ENCODE data around the gene KATNB1.
"Not testable (repeated sequence)": the region's sequence is repeated elsewhere in the genome, so short reads cannot be mapped to it uniquely, and the experiment has no call there.

The KATNB1 gene

DNA sequence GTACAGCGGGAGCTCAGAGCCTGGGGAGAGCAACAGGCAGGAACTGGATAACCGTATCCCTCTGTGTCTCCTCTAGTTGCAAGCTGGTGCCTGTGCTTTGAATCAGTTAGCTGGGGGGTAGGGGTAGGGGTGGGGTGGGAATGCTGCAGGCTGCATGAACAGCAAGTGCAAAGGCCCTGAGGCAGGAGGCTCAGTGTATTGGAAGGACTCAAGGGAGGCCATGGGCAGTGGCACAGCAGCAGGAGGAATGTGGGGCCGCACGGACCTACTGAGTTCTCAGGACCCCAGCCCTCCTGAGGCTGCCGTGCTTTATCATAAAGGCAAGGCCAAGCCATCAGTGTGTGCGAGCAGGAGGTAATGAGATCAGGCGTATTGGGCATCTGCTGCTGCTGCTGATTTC lies 3.3 kb downstream of the KATNB1 start:
- Mint-ChIP-seq H3K4me1 (ENCODE audit: low read depth) (peaks cover 28% of the 10 kb centered on the region), H3K36me3 (ENCODE audit: low read depth) (peaks cover 46% of the 10 kb centered on the region), H3K4me3 (no peak overlapping the region), H3K27ac (no peak overlapping the region), H3K9me3 (no peaks in the 10 kb centered on the region), H3K27me3 (no peaks in the 10 kb centered on the region)
- intact Hi-C loops (cut with micrococcal nuclease) = loop anchor here (5.0 to 10.0 kb wide), 3 partner anchors 156 to 386 kb away; partner anchors contain the start of genes CFAP20, USB1 and ZNF319

DNA sequence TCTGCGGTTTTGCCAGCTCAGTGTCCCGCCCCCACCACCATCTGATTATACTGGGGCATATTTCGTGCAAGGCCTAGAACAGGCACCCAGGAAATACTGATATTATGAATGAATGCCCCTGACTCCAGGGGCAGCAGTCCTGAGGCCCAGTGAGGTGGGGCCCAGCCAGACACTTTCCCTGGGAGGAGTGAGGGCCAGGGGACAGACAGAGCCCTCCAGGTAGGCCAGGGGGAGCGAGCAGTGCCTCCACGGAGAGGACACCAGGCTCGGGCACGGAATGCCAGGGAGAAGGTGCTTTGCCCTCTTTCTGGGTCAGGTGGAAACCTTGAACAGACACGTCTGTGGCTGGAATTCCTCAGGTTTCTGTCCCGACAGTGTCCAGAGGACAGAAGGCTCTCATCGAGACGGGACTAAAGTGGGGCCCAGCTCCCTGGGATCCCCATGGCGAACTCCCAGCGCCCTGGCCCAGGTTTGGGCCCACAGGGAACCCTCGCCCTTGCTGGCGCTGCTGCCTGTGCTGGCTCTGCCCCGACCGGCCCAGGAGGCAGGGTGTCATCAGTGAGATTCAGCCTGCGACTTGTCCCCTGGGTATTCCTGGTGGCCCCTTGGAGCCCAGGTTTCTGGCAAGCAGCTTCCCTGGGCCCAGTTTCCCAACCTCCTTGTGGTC lies 4.3 kb downstream of the KATNB1 start:
- Mint-ChIP-seq H3K27me3 (no peaks in the 10 kb centered on the region), H3K9me3 (no peaks in the 10 kb centered on the region), H3K36me3 (ENCODE audit: low read depth) (peaks cover 54% of the 10 kb centered on the region), H3K4me3 (no peak overlapping the region), H3K27ac (no peak overlapping the region), H3K4me1 (ENCODE audit: low read depth) (peaks cover 22% of the 10 kb centered on the region)
- intact Hi-C loops (cut with micrococcal nuclease) = loop anchor here (5.0 to 10.0 kb wide), 3 partner anchors 155 to 385 kb away; partner anchors contain the start of genes CFAP20, USB1 and ZNF319

DNA sequence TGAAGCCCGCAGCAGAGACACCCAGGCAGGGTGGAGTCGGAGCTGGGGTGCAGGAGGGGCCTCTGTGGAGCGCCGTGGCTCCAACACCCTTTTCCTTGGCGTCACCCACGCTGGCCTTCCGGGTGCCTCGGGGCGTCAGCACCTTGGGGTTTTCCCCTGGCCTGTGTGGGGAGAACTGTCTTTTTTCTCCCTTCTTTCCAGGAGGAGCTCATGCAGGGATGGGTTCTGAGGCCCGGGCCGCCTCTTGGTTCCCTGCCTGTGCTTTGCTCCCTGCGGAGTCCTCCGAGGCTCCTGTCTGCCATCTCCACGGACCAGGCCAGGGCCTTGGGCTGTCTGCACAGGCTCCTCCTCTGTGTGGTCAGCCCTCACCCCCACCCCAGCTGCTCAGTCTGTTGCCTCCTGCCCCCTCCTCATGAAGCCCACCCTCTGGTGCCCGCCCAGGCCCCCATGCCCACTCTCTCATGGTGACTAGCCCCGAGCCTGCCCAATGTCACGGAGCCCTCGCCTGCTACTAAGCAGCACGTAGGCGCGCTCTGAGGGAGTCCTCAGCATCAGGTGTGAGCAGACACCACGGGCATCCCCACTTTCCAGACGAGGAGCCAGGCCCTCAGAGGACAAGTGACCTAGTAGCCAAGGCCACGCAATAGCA lies 5.0 kb downstream of the KATNB1 start:
- Mint-ChIP-seq H3K9me3 (no peaks in the 10 kb centered on the region), H3K36me3 (ENCODE audit: low read depth) (peaks cover 52% of the 10 kb centered on the region), H3K27ac (no peak overlapping the region), H3K4me1 (ENCODE audit: low read depth) (peaks cover 20% of the 10 kb centered on the region), H3K4me3 (no peak overlapping the region), H3K27me3 (no peaks in the 10 kb centered on the region)
- intact Hi-C loops (cut with micrococcal nuclease) = no loop called here

DNA sequence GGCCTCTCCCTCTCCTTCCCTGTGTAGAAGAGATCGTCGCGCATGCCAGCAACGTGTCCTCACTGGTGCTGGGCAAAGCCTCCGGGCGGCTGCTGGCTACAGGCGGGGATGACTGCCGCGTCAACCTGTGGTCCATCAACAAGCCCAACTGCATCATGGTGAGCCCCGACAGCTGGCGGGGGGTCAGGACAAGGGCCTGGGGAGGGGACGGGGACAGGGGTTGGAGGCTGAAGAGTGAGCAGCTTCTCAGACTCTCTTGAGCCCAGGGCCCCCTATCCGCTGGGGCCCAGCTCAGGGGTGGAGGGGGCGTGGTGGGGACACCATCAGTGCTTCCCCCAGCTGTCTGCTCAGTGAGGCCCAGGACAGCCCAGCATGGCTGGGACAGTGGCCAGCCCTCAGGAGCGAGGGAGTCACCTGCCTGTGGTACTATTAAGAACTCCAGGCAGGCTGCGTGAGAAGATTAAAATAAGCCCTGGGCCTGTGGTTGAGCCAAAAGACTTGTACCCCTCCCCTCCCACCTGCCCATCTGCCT lies 6.2 kb downstream of the KATNB1 start:
- no peak overlapping the region for H3K27ac Mint-ChIP-seq

DNA sequence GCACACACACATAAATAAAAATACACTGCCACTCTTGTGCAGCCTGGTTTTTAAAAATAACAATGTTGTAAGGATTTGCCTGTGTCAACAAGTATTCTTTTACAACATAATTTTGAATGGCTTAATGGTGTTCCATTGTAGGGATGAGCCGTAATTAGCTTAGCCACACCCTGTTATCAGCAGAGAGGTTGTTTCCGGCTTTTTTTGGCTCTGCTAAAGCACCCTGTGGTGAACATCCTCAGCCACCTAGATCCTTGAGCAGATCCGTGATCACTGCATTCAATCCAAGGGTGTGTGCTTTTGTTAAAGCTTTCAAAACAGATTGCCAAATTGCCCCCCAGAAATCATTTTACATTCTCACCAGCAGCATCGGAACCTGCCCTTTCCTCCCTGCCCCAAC lies 7.0 kb downstream of the KATNB1 start:
- Mint-ChIP-seq H3K27ac (no peak overlapping the region), H3K36me3 (ENCODE audit: low read depth) (peaks cover 50% of the 10 kb centered on the region), H3K4me1 (ENCODE audit: low read depth) (no peaks in the 10 kb centered on the region), H3K27me3 (no peaks in the 10 kb centered on the region), H3K9me3 (no peaks in the 10 kb centered on the region), H3K4me3 (no peak overlapping the region)
- intact Hi-C loops (cut with micrococcal nuclease) = no loop called here

More for the DNA sequence above, 6.2 kb downstream of the KATNB1 start:
- intact Hi-C loops (cut with micrococcal nuclease) = no loop called here
- Mint-ChIP-seq H3K27me3 (no peaks in the 10 kb centered on the region), H3K36me3 (ENCODE audit: low read depth) (peaks cover 44% of the 10 kb centered on the region), H3K4me3 (no peak overlapping the region), H3K9me3 (no peaks in the 10 kb centered on the region), H3K4me1 (ENCODE audit: low read depth) (peaks cover 8% of the 10 kb centered on the region)

DNA sequence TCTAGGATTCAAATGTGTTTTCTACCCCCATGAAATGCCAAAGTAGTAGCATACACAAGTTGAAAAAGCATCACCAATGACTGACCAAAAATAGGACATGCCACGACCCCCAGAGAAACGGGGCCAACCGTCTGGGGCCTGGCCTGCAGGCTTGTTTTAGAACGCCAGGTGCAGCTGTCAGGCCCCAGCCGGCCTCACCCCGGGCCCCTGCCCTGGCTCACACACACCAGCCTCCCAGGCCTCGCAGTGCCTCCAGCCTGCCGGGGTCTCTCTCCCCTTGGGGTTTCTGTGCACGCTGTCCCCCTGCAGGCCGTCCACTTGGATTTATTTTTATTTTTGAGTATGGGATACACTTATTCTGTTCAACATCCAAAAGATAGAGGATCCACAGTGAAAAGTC lies 7.9 kb downstream of the KATNB1 start:
- no peaks in the 10 kb centered on the region for H3K27me3 Mint-ChIP-seq
- no peaks in the 10 kb centered on the region for H3K9me3 Mint-ChIP-seq
- H3K4me1 Mint-ChIP-seq (ENCODE audit: low read depth) = no peaks in the 10 kb centered on the region
- intact Hi-C loops (cut with micrococcal nuclease) = no loop called here
- H3K4me3 Mint-ChIP-seq = no peak overlapping the region
- no peak overlapping the region for H3K27ac Mint-ChIP-seq
- peaks cover 56% of the 10 kb centered on the region for H3K36me3 Mint-ChIP-seq (ENCODE audit: low read depth)

DNA sequence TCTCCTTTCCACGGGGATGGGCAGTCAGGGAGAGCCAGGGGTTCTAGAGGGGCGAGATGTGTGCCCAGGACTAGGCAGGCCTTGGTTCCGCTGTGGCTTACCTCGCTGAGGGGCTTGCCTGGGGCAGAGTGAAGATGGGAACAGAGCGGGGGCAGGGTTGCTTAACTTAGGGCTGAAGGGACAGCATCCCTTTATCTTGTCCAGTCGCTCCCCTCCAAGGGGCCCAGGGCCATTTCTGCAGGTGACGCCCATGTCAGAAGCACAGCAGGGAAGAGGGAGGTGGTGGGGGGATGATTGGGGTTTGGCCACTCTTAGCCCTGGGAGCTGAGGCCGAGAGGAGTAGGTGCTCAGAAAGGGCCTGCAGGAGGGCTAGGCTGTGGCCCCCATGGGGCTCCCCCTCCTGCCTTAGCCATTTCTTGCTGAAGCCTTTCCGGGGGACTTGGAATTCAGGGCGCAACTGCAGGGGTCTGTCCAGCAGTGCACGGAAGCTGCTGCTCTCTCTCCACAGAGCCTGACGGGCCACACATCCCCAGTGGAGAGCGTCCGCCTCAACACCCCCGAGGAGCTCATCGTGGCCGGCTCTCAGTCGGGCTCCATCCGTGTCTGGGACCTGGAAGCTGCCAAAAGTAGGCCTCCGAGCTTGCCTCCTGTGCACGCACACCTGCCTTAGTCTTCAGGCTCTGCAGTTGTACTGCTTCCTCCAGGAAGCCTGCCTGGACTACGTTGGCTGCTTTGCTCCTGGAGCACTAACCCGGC lies 8.5 kb downstream of the KATNB1 start:
- H3K4me3 Mint-ChIP-seq = no peak overlapping the region
- intact Hi-C loops (cut with micrococcal nuclease) = no loop called here
- H3K4me1 Mint-ChIP-seq (ENCODE audit: low read depth) = no peaks in the 10 kb centered on the region
- no peaks in the 10 kb centered on the region for H3K9me3 Mint-ChIP-seq
- no peak overlapping the region for H3K27ac Mint-ChIP-seq
- H3K36me3 Mint-ChIP-seq (ENCODE audit: low read depth) = peaks cover 62% of the 10 kb centered on the region
- H3K27me3 Mint-ChIP-seq = no peaks in the 10 kb centered on the region

DNA sequence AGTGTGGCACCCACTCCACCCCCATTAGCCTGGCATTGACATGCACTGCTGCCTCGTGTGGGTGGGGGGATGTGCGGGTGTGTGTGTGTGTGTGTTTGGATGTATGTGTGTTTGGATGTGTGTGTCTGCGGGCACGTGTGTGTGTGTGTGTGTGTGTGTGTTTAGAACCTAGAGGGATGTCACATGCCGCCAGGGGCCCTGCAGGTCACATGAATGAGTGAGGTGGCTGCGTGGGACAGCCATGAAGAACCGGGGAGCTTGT lies 9.0 kb downstream of the KATNB1 start:
- no peaks in the 10 kb centered on the region for H3K4me1 Mint-ChIP-seq (ENCODE audit: low read depth)

DNA sequence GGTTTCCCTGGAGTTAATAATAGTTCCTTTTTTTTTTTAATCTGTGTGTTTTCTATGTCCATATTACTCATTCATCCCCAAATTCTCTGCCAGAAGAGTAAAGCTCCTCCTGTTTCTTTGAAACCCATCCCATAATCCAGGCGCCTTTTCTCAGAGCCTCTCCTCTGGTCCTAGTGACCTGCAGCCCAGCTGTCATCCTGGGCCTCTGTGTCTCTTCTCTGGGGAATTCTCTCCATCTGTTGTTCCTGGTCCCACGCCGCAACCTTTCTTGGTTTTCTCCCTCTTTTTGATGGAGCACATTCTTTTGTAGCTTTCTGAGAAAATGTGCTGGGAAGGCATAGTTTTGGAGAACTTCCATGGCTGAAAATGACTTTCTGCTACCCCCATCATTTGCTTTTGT lies 10.2 kb downstream of the KATNB1 start:
- intact Hi-C loops (cut with micrococcal nuclease) = no loop called here
- no peaks in the 10 kb centered on the region for H3K9me3 Mint-ChIP-seq
- no peak overlapping the region for H3K4me3 Mint-ChIP-seq
- no peaks in the 10 kb centered on the region for H3K4me1 Mint-ChIP-seq (ENCODE audit: low read depth)
- no peaks in the 10 kb centered on the region for H3K27me3 Mint-ChIP-seq
- no peak overlapping the region for H3K27ac Mint-ChIP-seq
- H3K36me3 Mint-ChIP-seq (ENCODE audit: low read depth) = peaks cover 62% of the 10 kb centered on the region

More for the DNA sequence above, 9.0 kb downstream of the KATNB1 start:
- no peaks in the 10 kb centered on the region for H3K27me3 Mint-ChIP-seq
- no peaks in the 10 kb centered on the region for H3K9me3 Mint-ChIP-seq
- H3K4me3 Mint-ChIP-seq = no peak overlapping the region
- H3K27ac Mint-ChIP-seq = no peak overlapping the region
- intact Hi-C loops (cut with micrococcal nuclease) = no loop called here
- H3K36me3 Mint-ChIP-seq (ENCODE audit: low read depth) = peaks cover 63% of the 10 kb centered on the region

DNA sequence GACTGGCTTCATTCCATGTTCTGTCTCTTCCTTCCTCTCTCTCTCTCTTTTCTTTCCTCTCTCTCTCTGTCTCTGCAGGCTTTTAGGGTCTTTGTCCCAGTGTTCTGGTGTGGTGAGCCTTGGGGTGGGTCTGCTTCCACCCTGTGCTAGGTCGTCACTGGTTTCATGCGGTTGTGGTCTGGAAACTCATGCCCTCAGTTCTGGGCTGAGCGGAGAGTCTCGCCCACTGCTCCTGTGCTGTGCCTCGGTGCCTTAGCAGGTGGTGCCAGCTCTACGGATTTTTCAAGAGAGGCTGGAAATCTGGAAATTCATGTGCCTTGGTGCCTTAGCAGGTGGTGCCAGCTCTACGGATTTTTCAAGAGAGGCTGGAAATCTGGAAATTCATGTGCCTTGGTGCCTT lies 10.7 kb downstream of the KATNB1 start:
- not testable (repeated sequence) for H3K27ac Mint-ChIP-seq, H3K27me3 Mint-ChIP-seq

DNA sequence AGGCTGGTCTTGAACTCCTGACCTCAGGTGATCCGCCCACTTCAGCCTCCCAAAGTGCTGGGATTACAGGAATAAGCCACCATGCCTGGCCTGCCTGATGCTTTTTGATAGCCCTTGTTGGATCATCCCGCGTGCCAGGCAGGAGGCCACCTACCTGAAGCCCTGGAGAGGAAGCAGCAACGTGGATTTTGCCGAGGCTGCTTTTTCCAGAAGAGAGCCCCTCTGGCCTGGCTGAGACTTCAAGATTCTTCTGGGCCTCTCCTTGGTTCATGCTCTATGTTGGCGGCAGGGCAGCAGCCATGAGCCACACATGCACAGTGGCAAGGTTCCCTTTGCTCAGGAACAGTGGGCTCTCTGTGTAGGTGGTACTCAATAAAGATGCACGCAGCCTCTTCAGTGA lies 11.5 kb downstream of the KATNB1 start:
- H3K9me3 Mint-ChIP-seq = no peaks in the 10 kb centered on the region
- no peaks in the 10 kb centered on the region for H3K27me3 Mint-ChIP-seq
- H3K36me3 Mint-ChIP-seq (ENCODE audit: low read depth) = peaks cover 64% of the 10 kb centered on the region
- no peak overlapping the region for H3K4me3 Mint-ChIP-seq
- no peak overlapping the region for H3K27ac Mint-ChIP-seq
- intact Hi-C loops (cut with micrococcal nuclease) = no loop called here
- no peaks in the 10 kb centered on the region for H3K4me1 Mint-ChIP-seq (ENCODE audit: low read depth)

More for the DNA sequence above, 10.7 kb downstream of the KATNB1 start:
- H3K9me3 Mint-ChIP-seq; intact Hi-C loops (cut with micrococcal nuclease); H3K4me3 Mint-ChIP-seq; H3K4me1 Mint-ChIP-seq (ENCODE audit: low read depth): not testable (repeated sequence)
- H3K36me3 Mint-ChIP-seq (ENCODE audit: low read depth) = peaks cover 62% of the 10 kb centered on the region

DNA sequence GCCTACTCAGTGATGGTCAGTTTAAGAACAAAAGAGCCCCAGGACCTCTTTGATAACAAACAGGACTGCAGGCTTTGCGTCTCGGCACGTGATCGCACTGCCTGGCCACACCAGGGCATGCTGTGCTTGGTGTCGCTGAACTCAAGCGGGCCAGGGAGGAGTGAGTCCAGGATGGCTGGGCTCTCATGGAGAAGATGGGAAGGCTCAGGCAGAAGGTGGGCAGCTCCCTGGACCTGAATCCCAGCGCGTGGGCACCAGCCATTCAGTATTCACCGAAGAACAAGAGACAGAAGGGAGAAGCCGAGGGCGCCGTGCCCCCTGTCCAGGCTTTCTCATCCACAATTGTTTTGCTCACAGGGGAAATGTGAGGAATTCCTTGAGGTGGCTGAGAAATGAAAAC lies 11.9 kb downstream of the KATNB1 start:
- intact Hi-C loops (cut with micrococcal nuclease) = no loop called here
- H3K4me1 Mint-ChIP-seq (ENCODE audit: low read depth) = no peaks in the 10 kb centered on the region
- no peak overlapping the region for H3K4me3 Mint-ChIP-seq
- H3K36me3 Mint-ChIP-seq (ENCODE audit: low read depth) = peaks cover 67% of the 10 kb centered on the region
- no peaks in the 10 kb centered on the region for H3K27me3 Mint-ChIP-seq
- no peak overlapping the region for H3K27ac Mint-ChIP-seq
- H3K9me3 Mint-ChIP-seq = no peaks in the 10 kb centered on the region

DNA sequence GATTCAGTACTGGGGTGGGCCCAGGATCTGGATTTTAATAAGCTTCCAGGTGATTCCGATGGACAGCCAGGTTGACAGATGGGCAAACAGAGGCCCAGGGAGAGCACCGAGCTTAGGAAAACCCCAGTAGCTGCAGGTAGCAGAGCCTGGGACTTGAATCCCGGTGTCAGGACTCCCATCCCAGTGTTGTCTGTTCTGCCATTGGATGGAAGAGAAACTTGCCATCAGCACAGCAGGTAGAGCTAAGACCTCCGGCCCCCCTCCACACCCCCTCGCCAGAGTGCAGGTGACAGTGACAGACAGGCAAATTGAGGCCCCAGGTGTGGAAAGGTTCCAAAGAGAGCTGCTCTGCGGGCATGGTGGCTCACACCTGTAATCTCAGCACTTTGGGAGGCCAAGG lies 12.4 kb downstream of the KATNB1 start:
- intact Hi-C loops (cut with micrococcal nuclease) = no loop called here
- H3K9me3 Mint-ChIP-seq = no peaks in the 10 kb centered on the region
- H3K27ac Mint-ChIP-seq = no peak overlapping the region
- no peaks in the 10 kb centered on the region for H3K4me1 Mint-ChIP-seq (ENCODE audit: low read depth)
- H3K36me3 Mint-ChIP-seq (ENCODE audit: low read depth) = peaks cover 67% of the 10 kb centered on the region
- no peaks in the 10 kb centered on the region for H3K27me3 Mint-ChIP-seq
- no peak overlapping the region for H3K4me3 Mint-ChIP-seq

DNA sequence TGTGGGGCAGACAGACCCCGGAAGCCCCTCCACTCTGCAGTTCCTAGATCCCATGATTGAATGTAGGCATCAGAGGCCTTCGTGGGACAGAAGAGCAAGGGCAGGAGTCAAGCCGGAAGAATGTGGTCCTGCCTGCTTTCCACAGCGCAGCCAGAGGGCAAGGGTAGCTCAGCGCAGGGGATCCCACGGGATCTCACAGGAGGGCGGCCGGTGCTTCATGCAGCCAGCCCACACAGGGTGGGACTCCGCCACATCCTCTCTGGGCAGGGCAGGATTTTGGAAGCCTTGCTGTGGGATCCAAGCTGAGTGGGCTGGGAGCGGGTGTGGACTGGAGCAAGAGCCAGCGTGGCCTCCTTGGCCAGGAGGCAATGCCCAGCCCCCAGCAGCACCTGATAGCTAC lies 13.0 kb downstream of the KATNB1 start:
- intact Hi-C loops (cut with micrococcal nuclease) = no loop called here
- H3K9me3 Mint-ChIP-seq = no peaks in the 10 kb centered on the region
- peaks cover 67% of the 10 kb centered on the region for H3K36me3 Mint-ChIP-seq (ENCODE audit: low read depth)
- H3K27ac Mint-ChIP-seq = no peak overlapping the region
- H3K4me3 Mint-ChIP-seq = no peak overlapping the region
- H3K27me3 Mint-ChIP-seq = no peaks in the 10 kb centered on the region
- no peaks in the 10 kb centered on the region for H3K4me1 Mint-ChIP-seq (ENCODE audit: low read depth)
